ENCODE results near the gene ATG4A. TPM values are rescaled to one million over a fixed set of nuclear protein-coding genes. Genes with fewer than 3 reads are reported as not detected.

The ATG4A gene
- polyA plus RNA-seq, 1 of the 3 experiments (the other 2 are of a cell fraction): 4.1 TPM

- TF ChIP-seq, protein P1, sequence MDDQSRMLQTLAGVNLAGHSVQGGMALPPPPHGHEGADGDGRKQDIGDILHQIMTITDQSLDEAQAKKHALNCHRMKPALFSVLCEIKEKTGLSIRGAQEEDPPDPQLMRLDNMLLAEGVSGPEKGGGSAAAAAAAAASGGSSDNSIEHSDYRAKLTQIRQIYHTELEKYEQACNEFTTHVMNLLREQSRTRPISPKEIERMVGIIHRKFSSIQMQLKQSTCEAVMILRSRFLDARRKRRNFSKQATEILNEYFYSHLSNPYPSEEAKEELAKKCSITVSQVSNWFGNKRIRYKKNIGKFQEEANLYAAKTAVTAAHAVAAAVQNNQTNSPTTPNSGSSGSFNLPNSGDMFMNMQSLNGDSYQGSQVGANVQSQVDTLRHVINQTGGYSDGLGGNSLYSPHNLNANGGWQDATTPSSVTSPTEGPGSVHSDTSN (IDR thresholded peaks at IDR 0.05): no peak
- TF ChIP-seq SMC3 (IDR thresholded peaks at IDR 0.05; ENCODE audit: low read depth, low read length) (no peak), GATA2 (CRISPR knock-in tag; IDR thresholded peaks at IDR 0.05) (no peak), JUND (IDR thresholded peaks at IDR 0.05) (no peak), TEAD4 (IDR thresholded peaks at IDR 0.05; ENCODE audit: borderline replicate concordance, insufficient read depth) (no peak), NFIC (IDR thresholded peaks at IDR 0.05; ENCODE audit: borderline replicate concordance) (no peak)
Observed at GRCh38 chrX:108156082-108156481, 64.5 kb downstream of the ATG4A start (continued).

DNA sequence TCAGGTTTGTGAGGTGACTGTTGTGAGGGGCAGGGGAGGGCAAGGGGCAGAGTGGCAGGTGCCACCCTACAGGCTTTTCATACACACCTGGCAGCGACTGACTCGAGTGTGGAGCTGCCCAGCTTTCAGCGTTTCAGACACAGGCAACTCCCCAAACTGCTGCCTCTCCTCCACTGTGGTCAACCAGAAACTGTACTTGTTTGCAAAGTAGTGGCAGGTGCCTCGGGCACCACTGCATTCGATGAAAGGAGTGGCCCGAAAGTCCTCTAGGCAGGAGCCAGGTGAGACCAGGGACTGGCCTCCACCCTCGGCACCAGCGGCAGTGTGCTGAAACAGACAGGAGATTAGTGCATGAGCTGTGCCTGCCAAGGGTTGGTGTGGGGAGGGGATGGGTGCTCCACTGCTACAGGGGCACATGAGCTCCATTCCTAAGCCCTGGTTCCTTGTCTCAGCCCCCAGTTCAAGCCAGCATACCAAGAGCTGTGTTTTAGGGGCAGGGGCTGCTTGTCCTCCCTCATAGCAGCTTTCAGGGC is 65.4 kb downstream of the ATG4A start:
- Histone ChIP-seq H3K4me1 (ENCODE audit: control insufficient read depth in 1 of 2, insufficient read depth in 2 of 2, low read depth in 1 of 2, low read length in 1 of 2) (no peaks in the 10 kb centered on the region), H3F3A (replicated peaks; ENCODE audit: insufficient read depth) (no peaks in the 10 kb centered on the region), H3K9me3 (no peaks in the 10 kb centered on the region), H3K36me3 (replicated peaks in 1 of 2; ENCODE audit: control insufficient read depth in 1 of 2, insufficient read depth in 2 of 2, low read length in 1 of 2) (peaks cover 0 to 6% of the 10 kb centered on the region in 2 experiments), H3K9ac (no peak overlapping the region), H3K79me2 (ENCODE audit: insufficient read depth) (no peaks in the 10 kb centered on the region), H4K20me1 (ENCODE audit: insufficient read depth) (no peaks in the 10 kb centered on the region), H3K4me3 (ENCODE audit: low read depth in 2 of 2, low read length in 1 of 2) (no peak overlapping the region), H2AFZ (ENCODE audit: low read depth) (no peak overlapping the region), H3K9me2 (no peaks in the 10 kb centered on the region), H3K4me2 (no peak overlapping the region), H3K27ac (ENCODE audit: low read depth in 2 of 2, low read length in 1 of 2) (no peak overlapping the region), H3K27me3 (ENCODE audit: insufficient read depth) (no peaks in the 10 kb centered on the region; the same call in 1 of the 2 replicates)
- DNase-seq: no peak
- ChIA-PET CTCF (interaction anchor here (1.0 kb wide), 1 partner anchor 17 kb away, joined by 4 read pairs; no protein-coding TSS in a partner anchor), POLR2A (no interaction called here)
- WGBS (ENCODE audit: low lambda C conversion rate): no CpG with 5 or more reads among the region's 8 CpGs
- TF ChIP-seq GABPA (IDR thresholded peaks at IDR 0.05; ENCODE audit: low read depth) (no peak), IRF3 (IDR thresholded peaks at IDR 0.05; ENCODE audit: low read depth, low read length) (no peak), FOXJ3 (CRISPR knock-in tag; IDR thresholded peaks at IDR 0.05) (no peak), SMC3 (IDR thresholded peaks at IDR 0.05; ENCODE audit: low read depth, low read length) (no peak), MXI1 (IDR thresholded peaks at IDR 0.05; ENCODE audit: low read depth, low read length) (no peak), FOXM1 (IDR thresholded peaks at IDR 0.05; ENCODE audit: low read depth) (no peak), ZBTB33 (IDR thresholded peaks at IDR 0.05; ENCODE audit: borderline replicate concordance, low read depth) (no peak), RXRA (IDR thresholded peaks at IDR 0.05; ENCODE audit: borderline replicate concordance, low read depth) (no peak), TEAD4 (IDR thresholded peaks at IDR 0.05; ENCODE audit: borderline replicate concordance, insufficient read depth) (no peak), POLR2AphosphoS5 (IDR thresholded peaks at IDR 0.05; ENCODE audit: low read depth, low read length) (no peak), RCOR1 (IDR thresholded peaks at IDR 0.05; ENCODE audit: low read length) (no peak), ELF1 (IDR thresholded peaks at IDR 0.05) (no peak), NRF1 (IDR thresholded peaks at IDR 0.05; ENCODE audit: low read depth, low read length) (no peak)
